Body of pancreas (tissue), 4 donors: ENCODE data around the gene PTP4A2.

Source experiments
- CTCF ChIP-seq, 7 experiments: fragments of 450-650 bp in 4 of 7; fragments of 200-600 bp in 3 of 7; sonication (generic) in 3 of 7; IDR thresholded peaks; one replicate each; pipeline ENCODE4 v1.5.1; 2016 to 2019; ENCODE audit warnings: antibody characterized with exemption in 7 of 7
- POLR2A ChIP-seq, 3 donors: fragments of 450-650 bp; IDR thresholded peaks; one replicate each; pipeline ENCODE4 v1.6.1; 2016; ENCODE audit warnings: antibody characterized with exemption in 3 of 3, mild to moderate bottlenecking in 2 of 3

GRCh38 chr1:31936981-31937299 lies 1.2 kb downstream of the PTP4A2 start:
- TF ChIP-seq CTCF (IDR thresholded peaks at IDR 0.05) (no peak), POLR2A (IDR thresholded peaks at IDR 0.05) (no peak)
